Liver (tissue), 9 donors: ENCODE measurements around the gene GPR152. TPM values are rescaled to one million over a fixed set of nuclear protein-coding genes. Genes with fewer than 3 reads are reported as not detected.

ENCODE experiments used
- DNase-seq: peaks from one replicate; pipeline ENCODE4 v3.0.0-alpha.2; 2017; ENCODE audit warnings: low spot score
- H3K27ac ChIP-seq, 2 donors: one replicate each; pipeline ENCODE4 v1.7.0; 2013; ENCODE audit warnings: inconsistent platforms in 2 of 2, low read length in 2 of 2, control low read depth in 1 of 2, low read depth in 1 of 2, mild to moderate bottlenecking in 1 of 2
- H3K27me3 ChIP-seq, 4 donors: one replicate each; pipeline versions ENCODE4 v1.6.1 to v1.7.0; 2013; ENCODE audit warnings: low read length in 3 of 4, inconsistent platforms in 1 of 4, mild to moderate bottlenecking in 1 of 4, moderate library complexity in 1 of 4; ENCODE audit not compliant: control insufficient read depth in 4 of 4, insufficient read depth in 4 of 4
- H3K36me3 ChIP-seq, 4 donors: one replicate each; pipeline versions ENCODE4 v1.6.1 to v1.7.0; 2013; ENCODE audit warnings: low read length in 3 of 4, mild to moderate bottlenecking in 3 of 4, low read depth in 1 of 4, moderate library complexity in 1 of 4; ENCODE audit not compliant: control insufficient read depth in 4 of 4, insufficient read depth in 3 of 4
- H3K4me1 ChIP-seq, 4 donors: one replicate each; pipeline versions ENCODE4 v1.6.1 to v1.7.0; 2013; ENCODE audit warnings: low read length in 3 of 4, mild to moderate bottlenecking in 3 of 4, moderate library complexity in 1 of 4; ENCODE audit not compliant: control insufficient read depth in 4 of 4, insufficient read depth in 4 of 4
- H3K4me3 ChIP-seq, 3 donors: one replicate each; pipeline versions ENCODE4 v1.6.1 to v1.7.0; 2013; ENCODE audit warnings: low read length in 3 of 3, control low read depth in 1 of 3, low read depth in 1 of 3, mild to moderate bottlenecking in 1 of 3
- H3K9ac ChIP-seq, 2 donors: one replicate each; pipeline ENCODE4 v1.7.0; 2013; ENCODE audit warnings: low read length in 2 of 2, mild to moderate bottlenecking in 2 of 2, moderate library complexity in 2 of 2, control low read depth in 1 of 2, low read depth in 1 of 2
- H3K9me3 ChIP-seq, 4 donors: one replicate each; pipeline versions ENCODE4 v1.6.1 to v1.7.0; 2013; ENCODE audit warnings: low read length in 3 of 4; ENCODE audit not compliant: control insufficient read depth in 4 of 4
- FOXA1 ChIP-seq: IDR thresholded peaks from 2 replicates; pipeline ENCODE4 v1.6.1; 2016; ENCODE audit warnings: antibody characterized with exemption
- FOXA2 ChIP-seq: IDR thresholded peaks from 2 replicates; pipeline ENCODE4 v1.6.1; 2016; ENCODE audit warnings: antibody characterized with exemption
- GABPA ChIP-seq, 2 donors: IDR thresholded peaks in 1 of 2; conservative IDR thresholded peaks in 1 of 2; 2 replicates each; pipeline ENCODE4 v1.6.1; 2016; ENCODE audit warnings: antibody characterized with exemption in 2 of 2, mild to moderate bottlenecking in 1 of 2, moderate library complexity in 1 of 2
- HNF4A ChIP-seq, 2 donors: conservative IDR thresholded peaks; 2 replicates each; pipeline ENCODE4 v1.6.1; 2016; ENCODE audit warnings: antibody characterized with exemption in 2 of 2, mild to moderate bottlenecking in 2 of 2
- HNF4G ChIP-seq: IDR thresholded peaks from 2 replicates; pipeline ENCODE4 v1.6.1; 2016; ENCODE audit warnings: antibody characterized with exemption
- RXRA ChIP-seq, 2 donors: IDR thresholded peaks; 2 replicates each; pipeline ENCODE4 v1.6.1; 2017 to 2018; ENCODE audit warnings: antibody characterized with exemption in 2 of 2, mild to moderate bottlenecking in 1 of 2
- TAF1 ChIP-seq: conservative IDR thresholded peaks from 2 replicates; pipeline ENCODE4 v1.6.1; 2016; ENCODE audit warnings: antibody characterized with exemption, mild to moderate bottlenecking
- YY1 ChIP-seq: IDR thresholded peaks from 2 replicates; pipeline ENCODE4 v1.6.1; 2016; ENCODE audit warnings: antibody characterized with exemption, mild to moderate bottlenecking
- WGBS: extraction: QIAGEN DNeasy Blood & Tissue Kit; methylation state at CpG from one replicate; pipeline ENCODE4 v1.1.7; 2013; 5-methylcytosine and 5-hydroxymethylcytosine counted together
- polyA plus RNA-seq, 2 donors: library from polyadenylated mRNA; stranded (reverse) in 1 of 2; unstranded in 1 of 2; fragments of 200-250 nt in 1 of 2; fragments of >200 nt in 1 of 2; fragmentation: Nextera tagmentation in 1 of 2; extraction: Ambion mirVana in 1 of 2; gene quantifications; one replicate each; pipeline versions ENCODE4 v1.2.1 to v1.2.3, GENCODE V29; 2013 to 2015
- total RNA-seq, 2 donors: library from RNA; depleted of rRNA; stranded (reverse); fragments of >200 nt; gene quantifications; one replicate each; pipeline ENCODE4 v1.2.3, GENCODE V29; 2014
- TF ChIP-seq, protein P1 (sequence below): IDR thresholded peaks from 2 replicates; pipeline ENCODE4 v1.6.1; 2016; ENCODE audit warnings: antibody characterized with exemption, mild to moderate bottlenecking
- TF ChIP-seq, protein P2 (sequence below): IDR thresholded peaks from 2 replicates; pipeline ENCODE4 v1.6.1; 2016; ENCODE audit warnings: antibody characterized with exemption
- TF ChIP-seq, protein P3 (sequence below): IDR thresholded peaks from 2 replicates; pipeline ENCODE4 v1.6.1; 2016; ENCODE audit warnings: antibody characterized with exemption
- TF ChIP-seq, protein P4 (sequence below): fragments of 150-350 bp; IDR thresholded peaks from 2 replicates; pipeline ENCODE4 v1.5.1; 2017; ENCODE audit warnings: improper control_type of control experiment, low read depth, low read length; ENCODE audit not compliant: missing input control
- donor health status: healthy.
- donor health status: healthy.
- donor health status: healthy.
- donor health status: healthy.
- donor health status: healthy.

GPR152 gene
- total and polyA plus RNA-seq, 4 donors, result not detected

DNA sequence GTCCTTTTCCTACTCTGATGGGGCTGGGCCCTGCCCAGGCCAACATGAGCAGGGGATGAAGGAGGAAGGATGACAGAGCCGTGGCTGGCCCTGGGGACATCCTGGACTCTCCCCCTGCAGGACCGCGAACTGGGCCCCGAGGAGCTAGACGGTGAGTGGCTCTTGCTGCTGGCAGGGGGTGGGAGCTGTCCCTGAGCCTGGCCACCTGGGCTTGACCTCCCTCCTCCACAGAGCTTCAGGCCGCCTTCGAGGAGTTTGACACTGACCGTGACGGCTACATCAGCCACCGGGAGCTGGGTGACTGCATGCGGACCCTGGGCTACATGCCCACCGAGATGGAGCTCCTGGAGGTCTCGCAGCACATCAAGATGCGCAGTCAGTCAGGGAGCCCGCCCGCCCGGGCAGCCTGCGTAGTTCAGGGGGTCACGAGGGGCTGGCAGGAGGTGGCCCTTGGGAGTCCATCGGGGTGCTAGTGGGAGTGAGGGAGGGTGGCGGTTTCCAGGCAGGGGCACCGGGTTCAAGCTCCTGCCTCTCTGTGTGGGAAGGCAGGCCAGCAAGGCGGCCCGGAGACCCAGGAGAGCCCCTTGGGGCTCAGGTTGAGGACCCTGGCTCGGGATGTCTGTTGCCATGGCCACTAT lies 3.7 kb upstream of the GPR152 start:
- H3K27ac ChIP-seq, result no peak overlapping the region
- DNase-seq, result no peak

DNA sequence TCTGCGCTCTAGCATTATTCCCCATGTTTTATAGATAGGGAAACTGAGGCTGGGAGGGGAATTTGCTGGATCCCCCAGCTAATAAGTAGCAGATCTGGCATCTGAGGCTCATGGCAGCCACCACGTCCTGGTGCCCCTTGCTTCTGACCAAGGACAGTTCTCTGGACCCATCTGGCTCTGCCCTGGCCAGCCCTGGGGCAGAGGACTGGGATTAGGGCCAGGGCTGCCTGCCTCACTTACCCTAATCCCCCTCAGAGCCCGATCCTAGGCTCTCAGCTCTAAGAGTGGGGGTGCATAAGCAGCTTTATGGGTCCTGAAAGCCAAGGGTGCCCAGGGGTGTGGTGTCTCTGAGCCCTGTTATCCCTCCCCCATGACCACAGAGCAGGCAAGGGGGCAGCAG lies 2.5 kb upstream of the GPR152 start, which contains the start of gene CABP4:
CABP4 (plus strand) TSS at position 301 of the 400 bp plus-strand sequence; CDS start at position 371, 70 bp downstream.
- no peaks in the 10 kb centered on the region for H3K4me1 ChIP-seq
- H3K9ac ChIP-seq, result no peak within 1 kb of the TSS
- H3K9me3 ChIP-seq, result no peaks in the 10 kb centered on the region
- H3K27ac ChIP-seq, result no peak within 1 kb of the TSS
- DNase-seq, result no peak
- 91% methylated on average over 3 of the region's 3 CpGs for WGBS
- H3K4me3 ChIP-seq, result no peak within 1 kb of the TSS
- TF ChIP-seq, protein P1, sequence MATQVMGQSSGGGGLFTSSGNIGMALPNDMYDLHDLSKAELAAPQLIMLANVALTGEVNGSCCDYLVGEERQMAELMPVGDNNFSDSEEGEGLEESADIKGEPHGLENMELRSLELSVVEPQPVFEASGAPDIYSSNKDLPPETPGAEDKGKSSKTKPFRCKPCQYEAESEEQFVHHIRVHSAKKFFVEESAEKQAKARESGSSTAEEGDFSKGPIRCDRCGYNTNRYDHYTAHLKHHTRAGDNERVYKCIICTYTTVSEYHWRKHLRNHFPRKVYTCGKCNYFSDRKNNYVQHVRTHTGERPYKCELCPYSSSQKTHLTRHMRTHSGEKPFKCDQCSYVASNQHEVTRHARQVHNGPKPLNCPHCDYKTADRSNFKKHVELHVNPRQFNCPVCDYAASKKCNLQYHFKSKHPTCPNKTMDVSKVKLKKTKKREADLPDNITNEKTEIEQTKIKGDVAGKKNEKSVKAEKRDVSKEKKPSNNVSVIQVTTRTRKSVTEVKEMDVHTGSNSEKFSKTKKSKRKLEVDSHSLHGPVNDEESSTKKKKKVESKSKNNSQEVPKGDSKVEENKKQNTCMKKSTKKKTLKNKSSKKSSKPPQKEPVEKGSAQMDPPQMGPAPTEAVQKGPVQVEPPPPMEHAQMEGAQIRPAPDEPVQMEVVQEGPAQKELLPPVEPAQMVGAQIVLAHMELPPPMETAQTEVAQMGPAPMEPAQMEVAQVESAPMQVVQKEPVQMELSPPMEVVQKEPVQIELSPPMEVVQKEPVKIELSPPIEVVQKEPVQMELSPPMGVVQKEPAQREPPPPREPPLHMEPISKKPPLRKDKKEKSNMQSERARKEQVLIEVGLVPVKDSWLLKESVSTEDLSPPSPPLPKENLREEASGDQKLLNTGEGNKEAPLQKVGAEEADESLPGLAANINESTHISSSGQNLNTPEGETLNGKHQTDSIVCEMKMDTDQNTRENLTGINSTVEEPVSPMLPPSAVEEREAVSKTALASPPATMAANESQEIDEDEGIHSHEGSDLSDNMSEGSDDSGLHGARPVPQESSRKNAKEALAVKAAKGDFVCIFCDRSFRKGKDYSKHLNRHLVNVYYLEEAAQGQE, result no peak
- TF ChIP-seq GABPA (IDR thresholded peaks at IDR 0.05 in 1 of 2, conservative IDR thresholded peaks at IDR 0.05 in 1 of 2) (no peak), FOXA1 (no peak)
- H3K36me3 ChIP-seq, result no peaks in the 10 kb centered on the region
- no peaks in the 10 kb centered on the region for H3K27me3 ChIP-seq

More for the DNA sequence above, 3.7 kb upstream of the GPR152 start:
- 88% methylated on average over 25 of the region's 25 CpGs for WGBS
- H3K27me3 ChIP-seq, result no peaks in the 10 kb centered on the region
- H3K9me3 ChIP-seq, result no peaks in the 10 kb centered on the region
- H3K4me1 ChIP-seq, result no peaks in the 10 kb centered on the region
- H3K9ac ChIP-seq, result no peak overlapping the region
- TF ChIP-seq FOXA1, result no peak
- TF ChIP-seq GABPA (IDR thresholded peaks at IDR 0.05 in 1 of 2, conservative IDR thresholded peaks at IDR 0.05 in 1 of 2), result no peak
- TF ChIP-seq, protein P2, sequence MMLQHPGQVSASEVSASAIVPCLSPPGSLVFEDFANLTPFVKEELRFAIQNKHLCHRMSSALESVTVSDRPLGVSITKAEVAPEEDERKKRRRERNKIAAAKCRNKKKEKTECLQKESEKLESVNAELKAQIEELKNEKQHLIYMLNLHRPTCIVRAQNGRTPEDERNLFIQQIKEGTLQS, result no peak
- TF ChIP-seq, protein P3, sequence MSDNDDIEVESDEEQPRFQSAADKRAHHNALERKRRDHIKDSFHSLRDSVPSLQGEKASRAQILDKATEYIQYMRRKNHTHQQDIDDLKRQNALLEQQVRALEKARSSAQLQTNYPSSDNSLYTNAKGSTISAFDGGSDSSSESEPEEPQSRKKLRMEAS, result no peak
- TF ChIP-seq RXRA (IDR thresholded peaks at IDR 0.05), result no peak
- TF ChIP-seq, protein P4, sequence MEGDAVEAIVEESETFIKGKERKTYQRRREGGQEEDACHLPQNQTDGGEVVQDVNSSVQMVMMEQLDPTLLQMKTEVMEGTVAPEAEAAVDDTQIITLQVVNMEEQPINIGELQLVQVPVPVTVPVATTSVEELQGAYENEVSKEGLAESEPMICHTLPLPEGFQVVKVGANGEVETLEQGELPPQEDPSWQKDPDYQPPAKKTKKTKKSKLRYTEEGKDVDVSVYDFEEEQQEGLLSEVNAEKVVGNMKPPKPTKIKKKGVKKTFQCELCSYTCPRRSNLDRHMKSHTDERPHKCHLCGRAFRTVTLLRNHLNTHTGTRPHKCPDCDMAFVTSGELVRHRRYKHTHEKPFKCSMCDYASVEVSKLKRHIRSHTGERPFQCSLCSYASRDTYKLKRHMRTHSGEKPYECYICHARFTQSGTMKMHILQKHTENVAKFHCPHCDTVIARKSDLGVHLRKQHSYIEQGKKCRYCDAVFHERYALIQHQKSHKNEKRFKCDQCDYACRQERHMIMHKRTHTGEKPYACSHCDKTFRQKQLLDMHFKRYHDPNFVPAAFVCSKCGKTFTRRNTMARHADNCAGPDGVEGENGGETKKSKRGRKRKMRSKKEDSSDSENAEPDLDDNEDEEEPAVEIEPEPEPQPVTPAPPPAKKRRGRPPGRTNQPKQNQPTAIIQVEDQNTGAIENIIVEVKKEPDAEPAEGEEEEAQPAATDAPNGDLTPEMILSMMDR, result no peak
- TF ChIP-seq FOXA2, result no peak
- TF ChIP-seq TAF1, result no peak
- TF ChIP-seq HNF4G, result no peak
- TF ChIP-seq YY1, result no peak
- no peak for TF ChIP-seq HNF4A (conservative IDR thresholded peaks at IDR 0.05)
- TF ChIP-seq, protein P1, result no peak
- H3K36me3 ChIP-seq, result no peaks in the 10 kb centered on the region
- no peak overlapping the region for H3K4me3 ChIP-seq
